HG02970 (cell line): Measurements from ENCODE around the gene RNU7-1.

Experiments
- ATAC-seq: cut with Tn5 transposase; IDR thresholded peaks from one replicate; pipeline ENCODE4 v1.9.1; 2021; ENCODE audit warnings: mild to moderate bottlenecking, moderate library complexity, moderate number of reproducible peaks; ENCODE audit not compliant: unreplicated experiment, low FRiP score

The RNU7-1 gene

DNA sequence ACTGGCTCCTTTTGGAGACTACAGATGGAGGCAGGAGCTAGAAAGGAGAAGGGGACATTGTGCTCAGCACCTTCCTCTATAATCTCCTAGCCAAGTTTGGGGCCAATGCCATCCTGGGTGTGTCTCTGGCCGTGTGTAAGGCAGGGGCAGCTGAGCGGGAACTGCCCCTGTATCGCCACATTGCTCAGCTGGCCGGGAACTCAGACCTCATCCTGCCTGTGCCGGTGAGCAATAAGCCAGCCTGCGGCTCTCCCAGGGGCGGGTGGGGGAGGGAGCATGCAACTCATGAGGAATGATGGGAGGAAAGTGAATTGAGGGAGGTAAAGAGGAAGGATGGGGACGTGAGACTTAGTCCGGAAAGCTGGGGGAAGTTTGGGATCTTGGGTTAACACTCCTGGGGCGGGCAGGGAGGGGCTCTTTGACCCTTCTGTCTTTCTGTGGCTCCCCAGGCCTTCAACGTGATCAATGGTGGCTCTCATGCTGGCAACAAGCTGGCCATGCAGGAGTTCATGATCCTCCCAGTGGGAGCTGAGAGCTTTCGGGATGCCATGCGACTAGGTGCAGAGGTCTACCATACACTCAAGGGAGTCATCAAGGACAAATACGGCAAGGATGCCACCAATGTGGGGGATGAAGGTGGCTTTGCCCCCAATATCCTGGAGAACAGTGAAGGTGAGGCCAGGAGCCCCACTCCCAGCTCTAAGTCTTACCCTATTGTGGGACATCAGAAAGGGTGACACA lies 26.0 kb upstream of the RNU7-1 start:
- ATAC-seq, result no peak

- ATAC-seq, result no peak
Observed at GRCh38 chr12:6919588-6919987, 24.0 kb upstream of the RNU7-1 start.

- ATAC-seq, result no peak
Observed at GRCh38 chr12:6921539-6921938, 22.1 kb upstream of the RNU7-1 start.

GRCh38 chr12:6921996-6922946 lies 21.3 kb upstream of the RNU7-1 start:
- no peak for ATAC-seq

DNA sequence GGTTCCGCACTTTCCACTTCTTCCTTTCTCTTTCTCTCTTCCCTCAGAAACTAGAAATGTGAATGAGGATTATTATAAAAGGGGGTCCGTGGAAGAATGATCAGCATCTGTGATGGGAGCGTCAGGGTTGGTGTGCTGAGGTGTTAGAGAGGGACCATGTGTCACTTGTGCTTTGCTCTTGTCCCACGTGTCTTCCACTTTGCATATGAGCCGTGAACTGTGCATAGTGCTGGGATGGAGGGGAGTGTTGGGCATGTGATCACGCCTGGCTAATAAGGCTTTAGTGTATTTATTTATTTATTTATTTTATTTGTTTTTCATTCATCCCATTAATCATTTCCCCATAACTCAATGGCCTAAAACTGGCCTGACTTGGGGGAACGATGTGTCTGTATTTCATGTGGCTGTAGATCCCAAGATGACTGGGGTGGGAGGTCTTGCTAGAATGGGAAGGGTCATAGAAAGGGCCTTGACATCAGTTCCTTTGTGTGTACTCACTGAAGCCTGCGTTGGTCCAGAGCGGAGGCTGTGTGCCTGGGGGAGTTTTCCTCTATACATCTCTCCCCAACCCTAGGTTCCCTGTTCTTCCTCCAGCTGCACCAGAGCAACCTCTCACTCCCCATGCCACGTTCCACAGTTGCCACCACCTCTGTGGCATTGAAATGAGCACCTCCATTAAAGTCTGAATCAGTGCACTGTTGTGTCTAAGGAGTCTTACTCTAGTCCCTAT lies 20.4 kb upstream of the RNU7-1 start:
- no peak for ATAC-seq

GRCh38 chr12:6923851-6924250 lies 19.8 kb upstream of the RNU7-1 start:
- no peak for ATAC-seq

DNA sequence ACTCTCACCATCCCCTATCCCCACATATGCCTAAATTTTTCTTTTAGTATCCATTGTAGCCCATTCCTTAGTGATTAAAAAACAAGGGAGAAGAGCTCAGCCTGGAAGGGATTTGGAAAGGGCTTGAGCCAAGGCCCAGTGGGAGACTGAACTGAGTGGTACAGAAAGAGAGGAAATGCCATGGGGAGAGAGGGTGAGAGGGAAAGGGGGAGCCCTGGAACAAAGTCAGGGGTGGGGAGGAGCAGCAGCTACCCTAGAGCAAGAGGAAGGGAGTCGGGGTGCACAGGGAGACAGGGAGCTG lies 18.4 kb upstream of the RNU7-1 start:
- no peak for ATAC-seq

GRCh38 chr12:6925540-6926279 lies 17.9 kb upstream of the RNU7-1 start:
- ATAC-seq, result no peak

- no peak for ATAC-seq
Observed at GRCh38 chr12:6927379-6928021, 16.1 kb upstream of the RNU7-1 start, which contains the start of gene ATN1. ATN1 (plus strand) TSS chr12:6927959; CDS start chr12:6934002, 6,043 bp downstream.

DNA sequence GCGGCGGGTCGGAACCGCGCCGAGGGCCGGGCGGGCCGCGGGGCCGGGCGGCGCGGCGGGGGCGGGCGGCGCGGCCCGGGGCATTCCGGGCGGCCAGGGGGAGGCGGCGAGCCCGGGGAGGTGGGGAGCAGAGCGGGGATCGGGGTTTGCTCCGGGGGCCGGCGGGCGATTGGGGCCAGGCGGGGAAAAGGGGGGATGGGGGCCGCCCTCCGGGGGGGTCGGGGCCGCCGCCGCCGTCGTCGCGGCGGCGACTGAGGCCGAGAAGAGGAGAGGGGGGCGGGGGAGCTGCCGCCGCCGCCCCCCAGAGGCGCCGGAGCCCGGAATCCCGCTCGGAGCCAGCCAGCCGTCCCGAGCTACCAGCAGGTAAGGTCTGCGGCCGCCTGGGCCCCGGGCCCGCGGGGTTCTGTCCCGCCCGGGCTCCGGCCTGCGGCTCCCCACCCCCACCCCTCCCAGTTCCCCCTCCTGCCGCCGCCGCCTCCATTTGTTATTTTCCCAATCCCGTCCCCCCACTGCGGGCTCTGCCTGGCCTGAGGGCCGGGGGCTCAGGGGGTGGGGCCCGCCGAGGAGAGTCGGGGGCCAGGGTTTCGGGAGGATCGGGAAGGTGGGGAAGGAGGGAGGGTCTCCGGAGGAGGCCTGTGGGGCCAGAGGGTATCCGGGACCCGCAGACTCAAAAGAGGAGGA lies 15.5 kb upstream of the RNU7-1 start:
- no peak for ATAC-seq

DNA sequence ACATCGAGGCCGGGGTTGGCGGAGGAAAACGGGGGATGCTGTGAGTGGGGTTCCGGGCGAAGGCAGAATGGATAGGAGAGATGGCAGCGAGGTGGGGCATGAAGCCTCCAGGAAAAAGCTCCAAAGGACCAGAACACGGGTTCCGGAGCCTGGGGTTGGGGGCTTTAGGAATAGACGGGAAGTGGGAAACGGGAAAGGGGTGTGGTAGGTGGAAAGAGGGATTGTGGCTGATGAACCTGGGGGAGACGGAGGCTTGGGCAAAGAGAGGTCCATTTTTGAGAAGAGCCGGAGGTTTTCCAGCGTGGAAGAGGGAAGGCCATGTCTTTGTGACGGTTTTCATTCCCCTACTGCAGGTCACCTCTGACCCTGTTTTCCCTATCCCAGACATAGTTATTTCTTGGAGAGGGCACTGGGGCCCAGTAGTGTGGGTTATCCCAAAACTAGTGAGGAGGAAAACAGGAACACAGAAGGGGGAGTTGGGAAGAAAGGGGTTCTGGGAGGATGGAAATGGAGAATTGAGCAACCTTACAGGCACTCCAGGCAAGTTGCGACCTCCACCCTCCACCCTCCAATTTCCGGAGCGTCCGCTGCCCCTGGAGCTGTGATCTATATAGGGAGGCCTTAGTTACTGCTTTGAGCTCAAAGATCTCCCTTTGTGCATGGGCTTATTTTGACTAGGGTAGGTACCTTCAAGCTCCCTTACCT lies 14.8 kb upstream of the RNU7-1 start:
- no peak for ATAC-seq

DNA sequence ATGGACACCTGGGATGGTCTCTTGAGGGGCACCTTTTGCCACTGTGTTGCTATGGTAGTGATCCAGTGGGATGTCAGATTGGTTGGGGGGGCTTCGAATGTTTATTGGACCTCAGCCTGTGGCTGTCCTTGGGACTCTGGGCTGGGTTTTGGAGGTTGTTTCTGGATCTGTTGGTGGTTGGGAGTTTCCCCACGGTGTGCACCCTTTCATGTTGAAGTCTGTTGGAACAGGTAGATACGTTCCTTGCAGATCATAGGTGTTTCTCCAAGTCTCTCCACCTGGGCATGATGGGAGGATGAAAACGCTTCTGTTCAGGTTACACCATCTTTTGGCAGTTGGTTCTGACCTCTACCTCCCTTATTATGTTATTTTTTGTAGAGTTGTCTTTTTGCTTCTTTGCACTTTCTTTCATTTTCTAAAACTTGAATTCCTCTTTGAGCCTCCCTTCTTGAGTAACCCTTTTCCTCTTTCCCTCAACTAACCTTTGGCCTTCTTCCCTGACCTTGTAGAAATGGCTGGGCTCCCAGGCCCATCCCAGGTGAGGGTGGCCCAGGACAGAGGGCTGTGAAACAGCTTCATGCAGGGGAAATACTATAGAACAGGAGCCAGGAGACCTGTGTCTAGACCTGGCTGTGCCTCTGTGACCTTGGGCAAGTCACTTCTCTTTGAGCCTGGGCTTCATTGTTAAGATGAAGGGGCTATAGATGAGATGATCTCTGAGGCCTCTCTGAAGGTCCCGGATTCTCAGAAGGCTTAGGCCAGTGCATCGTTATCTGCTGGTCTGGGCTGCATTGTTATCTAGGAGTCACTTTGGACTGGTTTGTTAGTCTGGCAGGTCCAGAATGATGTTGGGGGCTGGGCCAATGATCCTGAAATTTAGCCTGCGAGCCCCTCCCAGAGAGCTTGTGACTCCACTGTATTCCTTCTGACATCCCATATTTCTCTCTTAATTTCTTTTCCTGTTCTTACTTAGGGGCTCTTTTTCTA lies 13.9 kb upstream of the RNU7-1 start:
- no peak for ATAC-seq

DNA sequence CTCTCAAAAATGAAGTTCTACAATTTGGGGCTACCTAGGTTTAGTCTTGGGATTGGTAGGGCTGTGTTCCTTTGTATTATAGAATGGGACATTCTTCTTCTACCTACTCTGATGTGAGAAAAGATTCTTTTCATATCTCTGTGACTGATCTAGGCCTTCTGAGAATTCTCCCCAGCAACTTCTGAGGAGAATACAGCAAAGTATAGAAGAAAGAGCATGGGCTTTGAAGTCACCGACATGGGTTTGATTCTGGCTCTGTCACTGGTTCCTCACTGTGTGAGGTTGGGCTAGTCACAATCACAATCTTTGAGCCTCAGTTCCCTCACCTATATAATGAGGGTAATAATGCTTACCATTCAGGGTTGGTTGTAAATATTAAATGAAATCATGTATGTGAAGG lies 10.8 kb upstream of the RNU7-1 start:
- no peak for ATAC-seq

DNA sequence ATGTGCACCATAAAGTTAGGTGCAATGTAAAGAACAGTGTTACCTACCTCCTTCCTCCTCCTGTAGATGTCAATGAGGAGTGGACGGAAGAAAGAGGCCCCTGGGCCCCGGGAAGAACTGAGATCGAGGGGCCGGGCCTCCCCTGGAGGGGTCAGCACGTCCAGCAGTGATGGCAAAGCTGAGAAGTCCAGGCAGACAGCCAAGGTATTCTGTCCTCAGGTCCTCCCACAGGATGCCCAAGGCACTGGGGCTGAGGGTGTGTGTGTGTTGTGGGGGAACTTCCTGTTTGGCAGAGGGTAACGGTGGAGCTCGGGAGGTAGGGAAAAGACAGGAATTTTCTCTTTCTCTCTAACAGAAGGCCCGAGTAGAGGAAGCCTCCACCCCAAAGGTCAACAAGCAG lies 9.5 kb upstream of the RNU7-1 start:
- ATAC-seq, result no peak

- no peak for ATAC-seq
Observed at GRCh38 chr12:6935371-6936193, 8.0 kb upstream of the RNU7-1 start.

GRCh38 chr12:6936194-6936635 lies 7.4 kb upstream of the RNU7-1 start:
- no peak for ATAC-seq
